GM12892 (cell line): ENCODE measurements around the gene CTNS.

Source experiments
- DNase-seq: peaks from one replicate; pipeline ENCODE4 v3.0.0; 2011; ENCODE audit not compliant: insufficient read length
- FAIRE-seq: peaks from 2 replicates; lab custom pipeline; 2011; peaks lifted over from hg19 to GRCh38; lab: Jason Lieb, UNC
- POLR2A ChIP-seq: IDR thresholded peaks from 2 replicates; pipeline ENCODE4 v1.6.1; 2011; ENCODE audit warnings: low read depth, low read length, control low read depth
- POLR2AphosphoS5 ChIP-seq: IDR thresholded peaks from 2 replicates; pipeline ENCODE4 v1.6.1; 2011; ENCODE audit warnings: low read depth, low read length, control low read depth
- TAF1 ChIP-seq: IDR thresholded peaks from 2 replicates; pipeline ENCODE4 v1.6.1; 2011; ENCODE audit warnings: low read depth, mild to moderate bottlenecking, control low read depth, low read length, borderline replicate concordance

The CTNS gene

GRCh38 chr17:3678095-3678820 lies 41.7 kb downstream of the CTNS start:
- DNase-seq: no peak
- TF ChIP-seq TAF1 (no peak), POLR2A (no peak), POLR2AphosphoS5 (no peak)
- no peak for FAIRE-seq

DNA sequence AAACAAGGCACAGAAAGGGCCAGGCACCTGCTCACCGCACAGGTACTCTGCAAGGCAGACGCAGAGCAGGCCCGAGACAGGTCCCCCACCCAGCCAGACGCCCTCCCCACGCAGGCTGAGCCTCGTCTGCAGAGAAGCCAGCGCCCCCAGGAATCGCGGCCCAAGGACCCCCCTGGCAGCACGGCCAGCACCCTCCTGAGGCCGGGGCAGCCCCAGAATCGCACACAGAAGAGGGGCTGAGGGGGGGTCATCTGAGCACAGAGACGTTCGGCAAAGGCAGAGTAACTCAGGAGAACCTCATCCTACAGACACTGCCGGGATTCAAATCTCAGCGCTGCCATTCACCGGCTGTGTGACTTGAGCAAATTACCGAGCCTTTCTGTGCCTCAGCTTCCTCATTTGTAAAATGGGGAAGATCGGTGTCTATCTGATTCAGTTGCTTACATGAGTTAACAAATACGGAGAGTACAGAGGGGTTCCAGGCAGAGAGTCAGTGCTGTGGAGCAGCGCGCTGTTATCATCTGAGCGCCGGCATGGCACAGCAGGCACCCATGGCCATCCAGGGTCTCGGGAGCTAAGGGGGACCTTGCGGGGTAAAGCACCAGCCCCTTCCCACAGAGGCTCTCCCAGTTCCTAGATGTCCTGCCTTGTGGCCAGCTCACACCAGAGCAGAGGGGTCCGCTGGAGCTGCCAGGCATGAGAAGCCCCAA lies 42.4 kb downstream of the CTNS start:
- TF ChIP-seq POLR2AphosphoS5 (no peak), POLR2A (no peak)
- DNase-seq: no peak
- FAIRE-seq: no peak

DNA sequence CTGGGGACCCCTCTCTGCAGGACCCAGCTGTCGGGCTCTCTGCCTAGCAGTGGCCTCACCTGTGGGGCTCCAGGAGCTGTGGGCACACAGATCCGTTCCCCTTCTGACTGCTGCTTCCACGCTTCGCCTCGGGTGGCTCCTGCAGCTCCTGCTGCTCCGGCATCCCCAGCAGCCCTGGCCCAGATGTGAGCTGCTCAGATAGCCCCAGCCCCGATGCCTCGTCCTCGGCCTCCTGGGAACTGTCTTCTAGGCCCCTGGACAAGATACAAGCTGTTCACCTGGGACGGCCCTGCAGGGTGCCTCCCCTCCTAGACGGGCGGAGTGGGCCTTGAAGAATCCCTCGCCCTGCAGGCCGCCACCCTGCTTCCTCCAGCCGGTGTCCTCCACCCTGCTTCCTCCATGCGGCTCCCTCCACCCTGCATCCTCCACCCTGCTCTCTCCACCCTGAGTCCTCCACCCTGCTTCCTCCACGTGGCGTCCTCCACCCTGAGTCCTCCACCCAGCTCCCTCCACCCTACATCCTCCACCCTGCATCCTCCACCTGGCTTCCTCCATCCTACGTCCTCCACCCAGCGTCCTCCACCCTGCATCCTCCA lies 43.1 kb downstream of the CTNS start:
- FAIRE-seq (no peak), DNase-seq (no peak)
- TF ChIP-seq POLR2AphosphoS5: no peak
- no peak for TF ChIP-seq POLR2A
- no peak for TF ChIP-seq TAF1

DNA sequence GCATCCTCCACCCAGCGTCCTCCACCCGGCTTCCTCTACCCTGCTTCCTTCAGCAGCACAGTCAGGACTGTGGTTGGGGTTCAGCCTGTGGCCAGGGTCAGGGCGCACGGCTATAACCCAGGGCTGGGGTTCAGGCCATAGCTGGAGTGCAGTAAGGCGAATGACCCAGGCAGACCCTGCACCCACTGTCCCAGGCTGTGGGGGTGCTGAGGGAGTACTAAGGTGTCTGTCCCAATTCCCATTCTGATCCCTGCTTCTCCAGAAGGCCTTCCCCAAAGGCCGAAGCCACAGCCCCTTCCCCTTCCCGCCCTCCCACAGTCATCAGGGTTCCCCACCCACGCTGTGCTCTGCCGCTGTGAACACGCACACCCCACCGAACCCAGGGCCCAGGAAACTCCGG lies 44.5 kb downstream of the CTNS start:
- DNase-seq (no peak), FAIRE-seq (no peak)
- TF ChIP-seq POLR2A (no peak), TAF1 (no peak), POLR2AphosphoS5 (no peak)

- FAIRE-seq: peak; percentile 33
- TF ChIP-seq POLR2AphosphoS5: no peak
- TF ChIP-seq TAF1: no peak
- TF ChIP-seq POLR2A: no peak
- no peak for DNase-seq
Measured at GRCh38 chr17:3681565-3681964, 45.0 kb downstream of the CTNS start.

- TF ChIP-seq TAF1 (no peak), POLR2A (no peak), POLR2AphosphoS5 (no peak)
- FAIRE-seq (no peak), DNase-seq (no peak)
Measured at GRCh38 chr17:3682033-3682432, 45.5 kb downstream of the CTNS start.

GRCh38 chr17:3683054-3683511 lies 46.5 kb downstream of the CTNS start:
- FAIRE-seq (peak; percentile 96), DNase-seq (peak; percentile 90)
- TF ChIP-seq TAF1 (no peak), POLR2AphosphoS5 (no peak), POLR2A (no peak)

GRCh38 chr17:3685174-3685573 lies 48.6 kb downstream of the CTNS start:
- DNase-seq (no peak), FAIRE-seq (no peak)
- no peak for TF ChIP-seq POLR2AphosphoS5
- TF ChIP-seq TAF1: no peak
- TF ChIP-seq POLR2A: no peak

- TF ChIP-seq POLR2A (no peak), POLR2AphosphoS5 (no peak), TAF1 (no peak)
- DNase-seq: no peak
- FAIRE-seq: no peak
Measured at GRCh38 chr17:3688027-3688553, 51.5 kb downstream of the CTNS start.

GRCh38 chr17:3688852-3689261 lies 52.3 kb downstream of the CTNS start:
- no peak for FAIRE-seq
- TF ChIP-seq POLR2A (no peak), TAF1 (no peak), POLR2AphosphoS5 (no peak)

GRCh38 chr17:3689262-3690093 lies 52.9 kb downstream of the CTNS start:
- TF ChIP-seq POLR2AphosphoS5 (no peak; the same call in 1 of the 2 replicates), TAF1 (no peak), POLR2A (no peak)
- FAIRE-seq (peak; percentile 21), DNase-seq (no peak)

More at GRCh38 chr17:3688852-3689261, 52.3 kb downstream of the CTNS start:
- DNase-seq: no peak
